Astrocyte (in vitro differentiated cells and primary cell): ENCODE results near the gene ANXA1.

Experiments
- CTCF ChIP-seq: IDR thresholded peaks from 2 replicates; pipeline ENCODE4 v1.5.1; 2011; ENCODE audit warnings: low read depth, mild to moderate bottlenecking, inconsistent platforms, low read length, moderate library complexity; ENCODE audit not compliant: insufficient read depth
- EZH2 ChIP-seq: IDR thresholded peaks from 2 replicates; pipeline ENCODE4 v1.6.1; 2012; ENCODE audit warnings: mild to moderate bottlenecking, low read length, inconsistent platforms; ENCODE audit not compliant: insufficient read depth

GRCh38 chr9:73138516-73138915 lies 13.1 kb upstream of the ANXA1 start:
- TF ChIP-seq CTCF (no peak), EZH2 (no peak)
